Cardiac fibroblast (primary cell): ENCODE data around the gene PLCG2.

Source experiments
- DNase-seq, 2 donors: peaks; one replicate each; pipeline versions ENCODE4 v3.0.0 to v3.0.0-alpha.2; 2010; ENCODE audit warnings: low read depth in 2 of 2
- H3K4me3 ChIP-seq, 2 donors: replicated peaks in 1 of 2; 1 replicate in 1 of 2; 2 replicates in 1 of 2; pipeline ENCODE4 v1.5.1; 2011; ENCODE audit warnings: low read depth in 2 of 2, low read length in 2 of 2, mild to moderate bottlenecking in 2 of 2, moderate library complexity in 1 of 2
- TF ChIP-seq, protein P1 (sequence below): IDR thresholded peaks from one replicate; pipeline ENCODE4 v1.5.1; 2011; ENCODE audit warnings: low read depth, mild to moderate bottlenecking, low read length, inconsistent platforms

The PLCG2 gene

GRCh38 chr16:81843683-81844082, 64.6 kb downstream of the PLCG2 start:
- no peak overlapping the region for H3K4me3 ChIP-seq
- no peak for DNase-seq
- TF ChIP-seq, protein P1, sequence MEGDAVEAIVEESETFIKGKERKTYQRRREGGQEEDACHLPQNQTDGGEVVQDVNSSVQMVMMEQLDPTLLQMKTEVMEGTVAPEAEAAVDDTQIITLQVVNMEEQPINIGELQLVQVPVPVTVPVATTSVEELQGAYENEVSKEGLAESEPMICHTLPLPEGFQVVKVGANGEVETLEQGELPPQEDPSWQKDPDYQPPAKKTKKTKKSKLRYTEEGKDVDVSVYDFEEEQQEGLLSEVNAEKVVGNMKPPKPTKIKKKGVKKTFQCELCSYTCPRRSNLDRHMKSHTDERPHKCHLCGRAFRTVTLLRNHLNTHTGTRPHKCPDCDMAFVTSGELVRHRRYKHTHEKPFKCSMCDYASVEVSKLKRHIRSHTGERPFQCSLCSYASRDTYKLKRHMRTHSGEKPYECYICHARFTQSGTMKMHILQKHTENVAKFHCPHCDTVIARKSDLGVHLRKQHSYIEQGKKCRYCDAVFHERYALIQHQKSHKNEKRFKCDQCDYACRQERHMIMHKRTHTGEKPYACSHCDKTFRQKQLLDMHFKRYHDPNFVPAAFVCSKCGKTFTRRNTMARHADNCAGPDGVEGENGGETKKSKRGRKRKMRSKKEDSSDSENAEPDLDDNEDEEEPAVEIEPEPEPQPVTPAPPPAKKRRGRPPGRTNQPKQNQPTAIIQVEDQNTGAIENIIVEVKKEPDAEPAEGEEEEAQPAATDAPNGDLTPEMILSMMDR: no peak

DNA sequence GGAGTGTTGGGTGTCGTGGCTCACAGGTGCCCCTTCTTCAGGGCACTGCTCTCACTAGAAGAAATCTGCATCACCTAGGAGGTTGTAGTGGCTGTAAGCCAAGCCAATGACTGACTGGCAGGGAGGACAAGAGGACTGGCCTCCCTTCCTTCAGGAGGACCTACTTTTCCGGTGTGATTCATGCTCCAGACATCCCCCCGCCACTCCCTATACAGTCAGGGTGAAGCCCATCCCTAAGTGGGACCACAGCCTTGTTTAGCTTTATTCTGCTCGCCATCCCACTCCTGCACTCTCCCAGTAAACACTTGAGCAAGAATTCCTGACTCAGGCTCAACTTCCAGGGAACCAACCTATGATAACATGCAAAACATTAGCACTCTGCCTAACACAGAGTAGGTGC, 67.0 kb downstream of the PLCG2 start:
- DNase-seq: no peak
- TF ChIP-seq, protein P1: no peak
- no peak overlapping the region for H3K4me3 ChIP-seq

DNA sequence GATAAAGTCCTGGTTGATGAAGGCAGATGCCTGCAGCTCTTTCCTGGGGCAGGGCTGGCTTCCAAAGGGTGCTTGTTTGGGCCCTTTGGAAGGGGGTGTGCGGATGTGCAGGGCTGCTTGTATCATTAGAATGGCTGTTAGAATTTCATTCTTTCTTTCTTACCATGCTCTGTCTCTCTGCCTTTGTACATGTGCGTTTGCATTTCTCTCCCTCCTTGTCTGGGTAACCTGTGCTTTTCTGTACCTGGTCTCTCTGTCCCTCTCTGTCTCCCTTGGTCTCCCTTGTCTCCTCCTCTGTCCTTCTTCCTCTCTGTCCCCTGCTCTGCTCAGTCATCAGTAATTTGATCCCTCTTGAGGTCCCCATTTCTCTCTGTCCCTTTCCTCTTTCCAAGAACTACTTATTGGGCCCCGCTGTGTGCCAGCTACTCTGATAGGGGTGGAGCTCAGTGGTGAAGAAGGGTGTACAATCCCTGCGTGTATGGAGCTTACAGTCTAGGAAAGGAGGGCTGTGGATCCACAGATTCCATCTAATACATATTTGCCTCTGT, 69.3 kb downstream of the PLCG2 start:
- TF ChIP-seq, protein P1: no peak
- no peak for DNase-seq
- H3K4me3 ChIP-seq: no peak overlapping the region

- no peak for DNase-seq
- no peak overlapping the region for H3K4me3 ChIP-seq
- TF ChIP-seq, protein P1: no peak
Observed at GRCh38 chr16:81850197-81850944, 71.3 kb downstream of the PLCG2 start.

GRCh38 chr16:81852347-81852746, 73.3 kb downstream of the PLCG2 start:
- no peak overlapping the region for H3K4me3 ChIP-seq
- no peak for DNase-seq
- TF ChIP-seq, protein P1: no peak

DNA sequence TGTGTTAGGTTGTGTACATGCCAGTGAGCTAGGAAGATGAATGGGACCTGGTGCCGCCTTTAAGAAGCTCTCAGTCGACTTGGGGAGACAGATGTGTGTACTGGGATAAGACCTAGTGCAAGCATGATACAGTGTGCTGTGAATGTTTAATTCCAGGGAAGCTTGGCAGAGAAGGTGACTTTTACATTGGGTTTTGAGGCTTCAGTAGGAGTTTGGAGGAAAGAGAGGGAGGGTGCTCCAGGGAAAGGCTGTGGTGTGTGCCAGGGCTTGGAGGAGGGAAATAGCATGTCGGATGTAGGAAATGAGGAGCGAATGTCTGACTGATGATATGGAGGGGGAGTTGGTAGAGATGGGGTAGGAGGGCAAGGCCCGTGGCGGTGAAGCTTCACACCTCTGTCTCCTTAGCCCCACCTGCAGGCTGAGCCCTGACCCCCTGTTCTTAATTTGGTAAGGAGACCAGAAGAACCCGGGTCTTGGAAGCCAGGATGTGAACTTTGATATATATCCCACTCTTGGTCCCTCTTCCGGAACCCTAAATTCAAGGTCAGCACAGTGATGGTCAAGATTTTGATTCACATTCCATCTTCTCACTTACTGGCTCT, 76.6 kb downstream of the PLCG2 start:
- no peak for DNase-seq
- TF ChIP-seq, protein P1: no peak
- no peak overlapping the region for H3K4me3 ChIP-seq
